HG03196 (cell line): Measurements from ENCODE around the gene EI24.

ENCODE experiments used
- ATAC-seq: cut with Tn5 transposase; IDR thresholded peaks from one replicate; pipeline ENCODE4 v1.9.1; 2021; ENCODE audit not compliant: unreplicated experiment

EI24 gene

GRCh38 chr11:125626288-125626950 lies 57.1 kb downstream of the EI24 start:
- peak; percentile 36 for ATAC-seq

- ATAC-seq: no peak
Measured at GRCh38 chr11:125627236-125627910, 58.1 kb downstream of the EI24 start.
